WTC11 (cell line): ENCODE data around the gene MROH9. TPM values are rescaled to one million over a fixed set of nuclear protein-coding genes. Genes with fewer than 3 reads are reported as not detected.

Source experiments
- ATAC-seq: fragments of 200-7000 bp; cut with Tn5 transposase; 2 replicates; pipeline ENCODE4 v1.10.0; 2021; ENCODE audit warnings: mild to moderate bottlenecking, moderate library complexity
- CTCF ChIA-PET: fragments of 300-600 bp; sonication (Branson Sonifier 250); formaldehyde crosslinking; loops from one replicate; lab custom pipeline; 2021; ENCODE audit warnings: antibody characterized with exemption; lab: Charles Lee
- POLR2A ChIA-PET: fragments of 350-600 bp; sonication (Branson Sonifier 250); formaldehyde crosslinking; loops from one replicate; lab custom pipeline; 2021; ENCODE audit warnings: antibody characterized with exemption; lab: Charles Lee
- DNase-seq: peaks from one replicate; pipeline ENCODE4 v3.0.0; 2021; ENCODE audit warnings: low spot score
- H3K27ac Mint-ChIP-seq: 2 replicates; pipeline ENCODE4 v1.8.0; 2021; ENCODE audit warnings: mixed read lengths
- H3K27me3 Mint-ChIP-seq: 2 replicates; pipeline ENCODE4 v1.8.0; 2021; ENCODE audit warnings: low read depth, mild to moderate bottlenecking, moderate library complexity, mixed read lengths
- H3K36me3 Mint-ChIP-seq: 2 replicates; pipeline ENCODE4 v1.8.0; 2021; ENCODE audit warnings: mixed read lengths
- H3K4me1 Mint-ChIP-seq: 2 replicates; pipeline ENCODE4 v1.8.0; 2022; ENCODE audit warnings: mixed read lengths
- H3K4me3 Mint-ChIP-seq: 2 replicates; pipeline ENCODE4 v1.8.0; 2021; ENCODE audit warnings: mild to moderate bottlenecking, moderate library complexity, mixed read lengths
- H3K9me3 Mint-ChIP-seq: 2 replicates; pipeline ENCODE4 v1.8.0; 2021; ENCODE audit warnings: mixed read lengths
- AFF4 ChIP-seq: sonication (generic); formaldehyde crosslinking; IDR thresholded peaks from 2 replicates; pipeline ENCODE4 v1.8.1; 2023; ENCODE audit warnings: mild to moderate bottlenecking, missing genetic modification reagents, borderline replicate concordance
- CREM ChIP-seq: sonication (generic); formaldehyde crosslinking; IDR thresholded peaks from 2 replicates; pipeline ENCODE4 v1.8.1; 2022; ENCODE audit warnings: mild to moderate bottlenecking, missing genetic modification reagents, moderate library complexity
- E2F1 ChIP-seq: sonication (generic); formaldehyde crosslinking; IDR thresholded peaks from 2 replicates; pipeline ENCODE4 v1.8.0; 2022; ENCODE audit warnings: mild to moderate bottlenecking, missing genetic modification reagents
- E2F5 ChIP-seq: sonication (generic); formaldehyde crosslinking; IDR thresholded peaks from 2 replicates; pipeline ENCODE4 v1.8.1; 2022; ENCODE audit warnings: mild to moderate bottlenecking, moderate library complexity, missing genetic modification reagents
- EMX1 ChIP-seq: fragments of 250-450 bp; sonication (Bioruptor Pico); IDR thresholded peaks from 2 replicates; pipeline ENCODE4 v1.8.0; 2021; ENCODE audit warnings: mild to moderate bottlenecking
- JUN ChIP-seq: sonication (generic); formaldehyde crosslinking; IDR thresholded peaks from 2 replicates; pipeline ENCODE4 v1.8.0; 2023; ENCODE audit warnings: mild to moderate bottlenecking, missing genetic modification reagents
- NFYB ChIP-seq: sonication (generic); formaldehyde crosslinking; conservative IDR thresholded peaks from 2 replicates; pipeline ENCODE4 v1.8.0; 2022; ENCODE audit warnings: low read depth, missing genetic modification reagents
- NR2C2 ChIP-seq: sonication (generic); formaldehyde crosslinking; IDR thresholded peaks from 2 replicates; pipeline ENCODE4 v1.8.0; 2022; ENCODE audit warnings: mild to moderate bottlenecking, missing genetic modification reagents
- PRRX2 ChIP-seq: fragments of 250-450 bp; sonication (Bioruptor Pico); IDR thresholded peaks from 2 replicates; pipeline ENCODE4 v1.8.0; 2021; ENCODE audit warnings: mild to moderate bottlenecking
- TEAD4 ChIP-seq: sonication (generic); formaldehyde crosslinking; IDR thresholded peaks from 2 replicates; pipeline ENCODE4 v1.8.0; 2022; ENCODE audit warnings: mild to moderate bottlenecking, missing genetic modification reagents
- USF2 ChIP-seq: sonication (generic); formaldehyde crosslinking; IDR thresholded peaks from 2 replicates; pipeline ENCODE4 v1.8.1; 2023; ENCODE audit warnings: mild to moderate bottlenecking, missing genetic modification reagents, moderate library complexity
- ZNF138 ChIP-seq: sonication (generic); formaldehyde crosslinking; conservative IDR thresholded peaks from 2 replicates; pipeline ENCODE4 v1.8.1; 2022; ENCODE audit warnings: mild to moderate bottlenecking, moderate library complexity, missing genetic modification reagents
- ZNF281 ChIP-seq: sonication (generic); formaldehyde crosslinking; IDR thresholded peaks from 2 replicates; pipeline ENCODE4 v1.8.0; 2023; ENCODE audit warnings: mild to moderate bottlenecking, missing genetic modification reagents
- ZNF396 ChIP-seq: fragments of 250-450 bp; sonication (Bioruptor Pico); IDR thresholded peaks from 2 replicates; pipeline ENCODE4 v1.8.0; 2021; ENCODE audit warnings: mild to moderate bottlenecking, moderate library complexity, borderline replicate concordance
- total RNA-seq: library from RNA; stranded (reverse); gene quantifications from 3 replicates; pipeline ENCODE4 v1.2.3, GENCODE V29; 2021
- TF ChIP-seq, protein P1 (sequence below): fragments of 250-450 bp; sonication (Bioruptor Pico); IDR thresholded peaks from 2 replicates; pipeline ENCODE4 v1.9.0; 2021; ENCODE audit warnings: mild to moderate bottlenecking
- TF ChIP-seq, protein P2 (sequence below): fragments of 250-450 bp; sonication (Bioruptor Pico); IDR thresholded peaks from 2 replicates; pipeline ENCODE4 v2.1.2; 2022; ENCODE audit warnings: mild to moderate bottlenecking, moderate library complexity
- TF ChIP-seq, protein P3 (sequence below): fragments of 200-600 bp; IDR thresholded peaks from 2 replicates; pipeline ENCODE4 v1.8.0; 2022; ENCODE audit warnings: antibody characterized with exemption
- TF ChIP-seq, protein P4 (sequence below): sonication (generic); formaldehyde crosslinking; IDR thresholded peaks from 2 replicates; pipeline ENCODE4 v1.8.1; 2022; ENCODE audit warnings: low read depth, mild to moderate bottlenecking, moderate library complexity, missing genetic modification reagents, borderline replicate concordance

Gene MROH9
- total RNA-seq, 1 experiment from 2014 or later: not detected

DNA sequence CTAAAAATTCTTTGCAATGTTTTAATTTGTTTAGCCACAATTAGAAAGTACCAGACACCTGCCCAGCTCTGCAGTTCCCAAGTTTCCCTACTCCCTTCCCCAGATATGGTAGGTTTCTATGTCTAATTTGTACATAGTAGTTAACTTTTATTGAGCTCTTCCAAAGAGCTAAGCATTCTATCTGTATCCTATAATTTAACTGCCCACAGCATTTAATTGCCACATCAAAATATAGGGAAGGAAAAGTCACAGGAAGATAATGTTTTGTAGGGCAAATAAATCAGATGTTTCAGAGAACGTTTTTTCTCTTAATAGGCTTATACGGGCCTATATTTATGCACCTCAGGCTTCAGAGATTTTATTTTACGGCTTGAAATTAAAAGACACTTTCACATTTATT lies 139.7 kb downstream of the MROH9 start (continued):
- TF ChIP-seq ZNF138 (CRISPR knock-in tag): no peak
- no peak for TF ChIP-seq ZNF281 (CRISPR knock-in tag)
- TF ChIP-seq USF2 (CRISPR knock-in tag): no peak
- TF ChIP-seq, protein P1, sequence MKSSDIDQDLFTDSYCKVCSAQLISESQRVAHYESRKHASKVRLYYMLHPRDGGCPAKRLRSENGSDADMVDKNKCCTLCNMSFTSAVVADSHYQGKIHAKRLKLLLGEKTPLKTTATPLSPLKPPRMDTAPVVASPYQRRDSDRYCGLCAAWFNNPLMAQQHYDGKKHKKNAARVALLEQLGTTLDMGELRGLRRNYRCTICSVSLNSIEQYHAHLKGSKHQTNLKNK: no peak
- no peak for TF ChIP-seq AFF4 (CRISPR knock-in tag)
- no peak for TF ChIP-seq NR2C2
- TF ChIP-seq EMX1 (CRISPR knock-in tag): no peak
- no peak for TF ChIP-seq TEAD4
- TF ChIP-seq, protein P2, sequence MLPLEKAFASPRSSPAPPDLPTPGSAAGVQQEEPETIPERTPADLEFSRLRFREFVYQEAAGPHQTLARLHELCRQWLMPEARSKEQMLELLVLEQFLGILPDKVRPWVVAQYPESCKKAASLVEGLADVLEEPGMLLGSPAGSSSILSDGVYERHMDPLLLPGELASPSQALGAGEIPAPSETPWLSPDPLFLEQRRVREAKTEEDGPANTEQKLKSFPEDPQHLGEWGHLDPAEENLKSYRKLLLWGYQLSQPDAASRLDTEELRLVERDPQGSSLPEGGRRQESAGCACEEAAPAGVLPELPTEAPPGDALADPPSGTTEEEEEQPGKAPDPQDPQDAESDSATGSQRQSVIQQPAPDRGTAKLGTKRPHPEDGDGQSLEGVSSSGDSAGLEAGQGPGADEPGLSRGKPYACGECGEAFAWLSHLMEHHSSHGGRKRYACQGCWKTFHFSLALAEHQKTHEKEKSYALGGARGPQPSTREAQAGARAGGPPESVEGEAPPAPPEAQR: no peak
- TF ChIP-seq, protein P3, sequence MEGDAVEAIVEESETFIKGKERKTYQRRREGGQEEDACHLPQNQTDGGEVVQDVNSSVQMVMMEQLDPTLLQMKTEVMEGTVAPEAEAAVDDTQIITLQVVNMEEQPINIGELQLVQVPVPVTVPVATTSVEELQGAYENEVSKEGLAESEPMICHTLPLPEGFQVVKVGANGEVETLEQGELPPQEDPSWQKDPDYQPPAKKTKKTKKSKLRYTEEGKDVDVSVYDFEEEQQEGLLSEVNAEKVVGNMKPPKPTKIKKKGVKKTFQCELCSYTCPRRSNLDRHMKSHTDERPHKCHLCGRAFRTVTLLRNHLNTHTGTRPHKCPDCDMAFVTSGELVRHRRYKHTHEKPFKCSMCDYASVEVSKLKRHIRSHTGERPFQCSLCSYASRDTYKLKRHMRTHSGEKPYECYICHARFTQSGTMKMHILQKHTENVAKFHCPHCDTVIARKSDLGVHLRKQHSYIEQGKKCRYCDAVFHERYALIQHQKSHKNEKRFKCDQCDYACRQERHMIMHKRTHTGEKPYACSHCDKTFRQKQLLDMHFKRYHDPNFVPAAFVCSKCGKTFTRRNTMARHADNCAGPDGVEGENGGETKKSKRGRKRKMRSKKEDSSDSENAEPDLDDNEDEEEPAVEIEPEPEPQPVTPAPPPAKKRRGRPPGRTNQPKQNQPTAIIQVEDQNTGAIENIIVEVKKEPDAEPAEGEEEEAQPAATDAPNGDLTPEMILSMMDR: no peak
- no peak for TF ChIP-seq E2F5

- TF ChIP-seq, protein P4, sequence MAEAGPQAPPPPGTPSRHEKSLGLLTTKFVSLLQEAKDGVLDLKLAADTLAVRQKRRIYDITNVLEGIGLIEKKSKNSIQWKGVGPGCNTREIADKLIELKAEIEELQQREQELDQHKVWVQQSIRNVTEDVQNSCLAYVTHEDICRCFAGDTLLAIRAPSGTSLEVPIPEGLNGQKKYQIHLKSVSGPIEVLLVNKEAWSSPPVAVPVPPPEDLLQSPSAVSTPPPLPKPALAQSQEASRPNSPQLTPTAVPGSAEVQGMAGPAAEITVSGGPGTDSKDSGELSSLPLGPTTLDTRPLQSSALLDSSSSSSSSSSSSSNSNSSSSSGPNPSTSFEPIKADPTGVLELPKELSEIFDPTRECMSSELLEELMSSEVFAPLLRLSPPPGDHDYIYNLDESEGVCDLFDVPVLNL (CRISPR knock-in tag): no peak
- no peak for TF ChIP-seq CREM (CRISPR knock-in tag)
- TF ChIP-seq ZNF396 (CRISPR knock-in tag): no peak
- TF ChIP-seq NFYB (CRISPR knock-in tag): no peak
- TF ChIP-seq PRRX2 (CRISPR knock-in tag): no peak
- TF ChIP-seq E2F1: no peak
- TF ChIP-seq, protein P1: no peak
- TF ChIP-seq JUN (CRISPR knock-in tag): no peak
- Mint-ChIP-seq H3K4me3 (no peak overlapping the region), H3K4me1 (peaks cover 5% of the 10 kb centered on the region), H3K27ac (no peak overlapping the region; the same call in 1 of the 2 replicates), H3K9me3 (no peaks in the 10 kb centered on the region), H3K27me3 (no peaks in the 10 kb centered on the region), H3K36me3 (no peaks in the 10 kb centered on the region)
- no peak for DNase-seq
- ATAC-seq: no peak
- ChIA-PET CTCF (interaction anchor here (0.7 to 2.4 kb wide), 17 partner anchors 11 to 279 kb away, joined by 3 to 45 read pairs (median 5); partner anchors contain the start of genes FMO2 and FMO4), POLR2A (no interaction called here)
Measured at GRCh38 chr1:171081314-171081753, 146.0 kb downstream of the MROH9 start.
